H1 (cell line): Measurements from ENCODE around the gene RHEB. TPM values are rescaled to one million over a fixed set of nuclear protein-coding genes. Genes with fewer than 3 reads are reported as not detected.

Source experiments
- CHD1 ChIP-seq: IDR thresholded peaks from 2 replicates; pipeline ENCODE4 v1.6.1; 2012; ENCODE audit warnings: low read depth, low read length, improper control_type of control experiment
- EZH2 ChIP-seq: fragments of 200-600 bp; sonication (generic); IDR thresholded peaks from 2 replicates; pipeline ENCODE4 v1.7.1; 2012; ENCODE audit warnings: low read depth, mild to moderate bottlenecking, moderate library complexity, low read length, inconsistent platforms; ENCODE audit not compliant: severe bottlenecking
- JUN ChIP-seq: IDR thresholded peaks from 2 replicates; pipeline ENCODE4 v1.6.1; 2011; ENCODE audit warnings: low read depth, mild to moderate bottlenecking, improper control_type of control experiment, low read length
- RXRA ChIP-seq: IDR thresholded peaks from 2 replicates; pipeline ENCODE4 v1.6.1; 2011; ENCODE audit warnings: low read depth, mild to moderate bottlenecking, low read length, moderate library complexity; ENCODE audit not compliant: insufficient read depth
- SUZ12 ChIP-seq: fragments of 200-600 bp; sonication (generic); IDR thresholded peaks from 2 replicates; pipeline ENCODE4 v1.6.1; 2012; ENCODE audit warnings: mild to moderate bottlenecking, inconsistent platforms, low read length, moderate library complexity, mixed read lengths
- polyA plus RNA-seq, 7 experiments: library from polyadenylated mRNA; depleted of rRNA in 3 of 7; stranded (reverse) in 5 of 7; unstranded in 2 of 7; fragments of >200 nt in 5 of 7; fragments of 200-250 nt in 2 of 7; gene quantifications; 1 replicate in 5 of 7; 2 replicates in 1 of 7; 4 replicates in 1 of 7; pipeline versions ENCODE4 v1.2.1 to v1.2.3, GENCODE V29; 2011 to 2013; ENCODE audit warnings: missing spikeins in 2 of 7, mixed read lengths in 2 of 7
- total RNA-seq: library from RNA; stranded (reverse); fragmentation: NEBNext Ultra II Directional; extraction: Animal tissue kit (Norgen Biotek cat#: 25700); gene quantifications from 2 replicates; pipeline ENCODE4 v1.2.1, GENCODE V29; 2021
- TF ChIP-seq, protein P1 (sequence below): IDR thresholded peaks from 2 replicates; pipeline ENCODE4 v1.6.1; 2011; ENCODE audit warnings: low read length, improper control_type of control experiment

Gene RHEB
- total and polyA plus RNA-seq, 2 of the 8 experiments (the other 6 are each of a cell fraction or from before 2014, with no cell fraction given) = 60.8 to 132 TPM

DNA sequence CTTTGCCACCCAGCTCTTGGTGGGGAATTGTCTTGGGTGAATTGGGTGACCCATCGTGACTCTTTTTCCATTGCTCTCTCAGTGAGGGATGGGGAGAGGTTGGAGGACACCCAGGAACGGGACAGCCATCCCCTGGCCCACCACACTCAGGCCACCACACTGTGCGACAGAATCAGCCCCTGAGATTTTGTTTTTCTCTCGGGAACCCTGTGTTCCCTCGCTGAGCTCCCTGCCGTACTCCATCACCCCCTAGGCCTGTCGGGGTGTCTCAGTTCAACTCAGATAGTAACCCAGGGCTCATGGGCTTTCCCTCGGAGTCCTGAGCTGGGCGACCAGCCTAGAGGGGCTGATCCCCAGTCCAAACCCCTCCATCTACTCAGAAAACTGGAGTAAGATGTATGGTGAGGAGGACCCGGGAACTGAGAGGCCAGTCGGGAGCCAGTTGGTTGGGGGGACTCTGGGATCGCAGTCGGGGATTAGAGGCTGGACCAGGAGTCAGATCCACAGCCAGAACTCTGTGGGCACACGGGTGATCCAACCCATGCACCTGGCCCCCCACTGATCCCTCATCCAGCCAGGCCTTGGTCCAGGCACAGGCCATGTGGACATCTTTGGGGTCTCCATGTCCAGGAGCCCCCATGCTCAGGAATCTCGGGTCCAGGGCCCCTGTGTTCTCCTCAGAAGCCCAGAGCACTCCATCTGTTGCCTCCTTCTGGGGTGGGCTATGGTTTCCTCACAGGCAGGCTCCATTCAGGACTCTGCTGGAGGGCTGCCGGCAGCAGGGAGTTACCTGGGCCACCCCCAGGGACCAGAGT lies 89.1 kb downstream of the RHEB start (continued):
- TF ChIP-seq CHD1 (no peak), SUZ12 (no peak), EZH2 (no peak), JUN (no peak), RXRA (no peak)
- TF ChIP-seq, protein P1, sequence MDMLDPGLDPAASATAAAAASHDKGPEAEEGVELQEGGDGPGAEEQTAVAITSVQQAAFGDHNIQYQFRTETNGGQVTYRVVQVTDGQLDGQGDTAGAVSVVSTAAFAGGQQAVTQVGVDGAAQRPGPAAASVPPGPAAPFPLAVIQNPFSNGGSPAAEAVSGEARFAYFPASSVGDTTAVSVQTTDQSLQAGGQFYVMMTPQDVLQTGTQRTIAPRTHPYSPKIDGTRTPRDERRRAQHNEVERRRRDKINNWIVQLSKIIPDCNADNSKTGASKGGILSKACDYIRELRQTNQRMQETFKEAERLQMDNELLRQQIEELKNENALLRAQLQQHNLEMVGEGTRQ = no peak
